HEK293 (cell line): ENCODE data around the gene PNKD.

Source experiments
- CTCF ChIP-seq: fragments of 450-650 bp; formaldehyde crosslinking; IDR thresholded peaks from 2 replicates; pipeline ENCODE4 v1.5.1; 2016; ENCODE audit warnings: missing biosample characterization, missing genetic modification characterization
- TCF7L2 ChIP-seq: IDR thresholded peaks from 2 replicates; pipeline ENCODE4 v1.6.1; 2011; ENCODE audit warnings: low read depth, mild to moderate bottlenecking, inconsistent platforms, low read length, moderate library complexity, borderline replicate concordance
- ZFP37 ChIP-seq: fragments of 450-650 bp; formaldehyde crosslinking; IDR thresholded peaks from 2 replicates; pipeline ENCODE4 v1.5.1; 2016; ENCODE audit warnings: missing biosample characterization, missing genetic modification characterization
- ZNF274 ChIP-seq, 2 experiments: fragments of 200-500 bp in 1 of 2; fragments of 450-650 bp in 1 of 2; sonication (Bioruptor generic) in 1 of 2; formaldehyde crosslinking in 1 of 2; IDR thresholded peaks; 2 replicates each; pipeline versions ENCODE4 v1.5.1 to v1.6.1; 2014 to 2016; ENCODE audit warnings: borderline replicate concordance in 1 of 2, inconsistent platforms in 1 of 2, low read length in 1 of 2, missing biosample characterization in 1 of 2, missing genetic modification characterization in 1 of 2
- ZNF416 ChIP-seq: fragments of 450-650 bp; formaldehyde crosslinking; IDR thresholded peaks from 2 replicates; pipeline ENCODE4 v1.5.1; 2016; ENCODE audit warnings: missing biosample characterization, missing genetic modification characterization
- ZNF585B ChIP-seq: fragments of 450-650 bp; formaldehyde crosslinking; IDR thresholded peaks from 2 replicates; pipeline ENCODE4 v1.5.1; 2016; ENCODE audit warnings: missing biosample characterization, missing genetic modification characterization
- ZSCAN16 ChIP-seq: fragments of 450-650 bp; formaldehyde crosslinking; IDR thresholded peaks from 2 replicates; pipeline ENCODE4 v1.5.1; 2016; ENCODE audit warnings: missing biosample characterization, missing genetic modification characterization
- TF ChIP-seq, protein P1 (sequence below): fragments of 450-650 bp; formaldehyde crosslinking; IDR thresholded peaks from 2 replicates; pipeline ENCODE4 v1.5.1; 2016; ENCODE audit warnings: missing biosample characterization, missing genetic modification characterization

DNA sequence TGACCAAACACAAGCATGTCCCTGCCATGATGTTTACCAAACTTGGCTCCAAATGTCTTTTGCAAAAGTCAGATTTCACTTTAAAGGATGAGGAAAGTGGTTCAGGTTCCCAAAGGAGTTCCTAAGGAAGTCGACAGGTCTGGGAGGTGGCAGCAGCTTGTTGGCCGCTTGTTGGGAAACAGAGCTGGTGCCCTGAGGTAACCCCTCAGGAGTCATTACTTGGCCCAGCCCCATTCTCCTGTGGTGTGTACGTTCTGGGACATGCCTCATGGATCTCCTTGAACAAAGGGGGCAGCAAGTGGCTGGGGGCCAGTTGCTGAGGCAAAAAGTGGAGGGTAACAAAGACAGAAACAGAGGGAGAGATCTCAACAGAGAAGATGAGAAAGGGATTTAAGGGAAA, 11.1 kb downstream of the PNKD start:
- TF ChIP-seq CTCF (tag by site-specific recombination) (no peak), TCF7L2 (no peak), ZNF274 (IDR thresholded peaks at IDR 0.05; ENCODE audit: low read length) (no peak), ZNF274 (tag by site-specific recombination; IDR thresholded peaks at IDR 0.05; ENCODE audit: borderline replicate concordance) (no peak), ZSCAN16 (tag by site-specific recombination) (no peak), ZNF416 (no peak), ZNF585B (tag by site-specific recombination) (no peak), ZFP37 (tag by site-specific recombination) (no peak)
- TF ChIP-seq, protein P1, sequence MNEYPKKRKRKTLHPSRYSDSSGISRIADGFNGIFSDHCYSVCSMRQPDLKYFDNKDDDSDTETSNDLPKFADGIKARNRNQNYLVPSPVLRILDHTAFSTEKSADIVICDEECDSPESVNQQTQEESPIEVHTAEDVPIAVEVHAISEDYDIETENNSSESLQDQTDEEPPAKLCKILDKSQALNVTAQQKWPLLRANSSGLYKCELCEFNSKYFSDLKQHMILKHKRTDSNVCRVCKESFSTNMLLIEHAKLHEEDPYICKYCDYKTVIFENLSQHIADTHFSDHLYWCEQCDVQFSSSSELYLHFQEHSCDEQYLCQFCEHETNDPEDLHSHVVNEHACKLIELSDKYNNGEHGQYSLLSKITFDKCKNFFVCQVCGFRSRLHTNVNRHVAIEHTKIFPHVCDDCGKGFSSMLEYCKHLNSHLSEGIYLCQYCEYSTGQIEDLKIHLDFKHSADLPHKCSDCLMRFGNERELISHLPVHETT (tag by site-specific recombination) = no peak
